ENCODE data around the gene MOB1B.

DNA sequence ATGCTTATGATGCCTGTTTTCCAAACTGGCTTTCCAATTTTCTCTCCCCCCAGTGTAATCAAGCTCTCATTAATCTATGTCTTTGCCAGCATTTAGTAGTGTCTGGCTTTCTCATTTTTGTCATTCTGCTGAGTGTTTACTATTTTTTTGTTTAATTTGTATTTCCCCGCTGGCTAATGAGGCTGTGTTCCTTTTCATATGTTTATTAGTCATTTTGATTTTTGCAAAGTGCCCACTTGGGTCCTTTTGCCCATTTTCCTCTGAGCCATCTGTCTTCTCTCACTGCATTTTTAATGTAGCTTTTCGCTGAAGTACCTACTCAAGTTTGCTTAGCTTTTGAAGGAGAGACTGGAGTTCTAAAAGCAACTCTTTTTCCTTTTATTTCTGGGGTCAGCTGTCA is 106.0 kb downstream of the MOB1B start:
- TF ChIP-seq, protein P1, sequence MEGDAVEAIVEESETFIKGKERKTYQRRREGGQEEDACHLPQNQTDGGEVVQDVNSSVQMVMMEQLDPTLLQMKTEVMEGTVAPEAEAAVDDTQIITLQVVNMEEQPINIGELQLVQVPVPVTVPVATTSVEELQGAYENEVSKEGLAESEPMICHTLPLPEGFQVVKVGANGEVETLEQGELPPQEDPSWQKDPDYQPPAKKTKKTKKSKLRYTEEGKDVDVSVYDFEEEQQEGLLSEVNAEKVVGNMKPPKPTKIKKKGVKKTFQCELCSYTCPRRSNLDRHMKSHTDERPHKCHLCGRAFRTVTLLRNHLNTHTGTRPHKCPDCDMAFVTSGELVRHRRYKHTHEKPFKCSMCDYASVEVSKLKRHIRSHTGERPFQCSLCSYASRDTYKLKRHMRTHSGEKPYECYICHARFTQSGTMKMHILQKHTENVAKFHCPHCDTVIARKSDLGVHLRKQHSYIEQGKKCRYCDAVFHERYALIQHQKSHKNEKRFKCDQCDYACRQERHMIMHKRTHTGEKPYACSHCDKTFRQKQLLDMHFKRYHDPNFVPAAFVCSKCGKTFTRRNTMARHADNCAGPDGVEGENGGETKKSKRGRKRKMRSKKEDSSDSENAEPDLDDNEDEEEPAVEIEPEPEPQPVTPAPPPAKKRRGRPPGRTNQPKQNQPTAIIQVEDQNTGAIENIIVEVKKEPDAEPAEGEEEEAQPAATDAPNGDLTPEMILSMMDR (conservative IDR thresholded peaks at IDR 0.05; ENCODE audit: low read depth in 2 of 2), result no peak
- TF ChIP-seq, protein P2, sequence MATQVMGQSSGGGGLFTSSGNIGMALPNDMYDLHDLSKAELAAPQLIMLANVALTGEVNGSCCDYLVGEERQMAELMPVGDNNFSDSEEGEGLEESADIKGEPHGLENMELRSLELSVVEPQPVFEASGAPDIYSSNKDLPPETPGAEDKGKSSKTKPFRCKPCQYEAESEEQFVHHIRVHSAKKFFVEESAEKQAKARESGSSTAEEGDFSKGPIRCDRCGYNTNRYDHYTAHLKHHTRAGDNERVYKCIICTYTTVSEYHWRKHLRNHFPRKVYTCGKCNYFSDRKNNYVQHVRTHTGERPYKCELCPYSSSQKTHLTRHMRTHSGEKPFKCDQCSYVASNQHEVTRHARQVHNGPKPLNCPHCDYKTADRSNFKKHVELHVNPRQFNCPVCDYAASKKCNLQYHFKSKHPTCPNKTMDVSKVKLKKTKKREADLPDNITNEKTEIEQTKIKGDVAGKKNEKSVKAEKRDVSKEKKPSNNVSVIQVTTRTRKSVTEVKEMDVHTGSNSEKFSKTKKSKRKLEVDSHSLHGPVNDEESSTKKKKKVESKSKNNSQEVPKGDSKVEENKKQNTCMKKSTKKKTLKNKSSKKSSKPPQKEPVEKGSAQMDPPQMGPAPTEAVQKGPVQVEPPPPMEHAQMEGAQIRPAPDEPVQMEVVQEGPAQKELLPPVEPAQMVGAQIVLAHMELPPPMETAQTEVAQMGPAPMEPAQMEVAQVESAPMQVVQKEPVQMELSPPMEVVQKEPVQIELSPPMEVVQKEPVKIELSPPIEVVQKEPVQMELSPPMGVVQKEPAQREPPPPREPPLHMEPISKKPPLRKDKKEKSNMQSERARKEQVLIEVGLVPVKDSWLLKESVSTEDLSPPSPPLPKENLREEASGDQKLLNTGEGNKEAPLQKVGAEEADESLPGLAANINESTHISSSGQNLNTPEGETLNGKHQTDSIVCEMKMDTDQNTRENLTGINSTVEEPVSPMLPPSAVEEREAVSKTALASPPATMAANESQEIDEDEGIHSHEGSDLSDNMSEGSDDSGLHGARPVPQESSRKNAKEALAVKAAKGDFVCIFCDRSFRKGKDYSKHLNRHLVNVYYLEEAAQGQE (IDR thresholded peaks at IDR 0.05; ENCODE audit: unreplicated experiment), result no peak
- TF ChIP-seq POLR2AphosphoS5 (IDR thresholded peaks at IDR 0.05; ENCODE audit: low read depth), result no peak
- no peak for TF ChIP-seq NANOG (IDR thresholded peaks at IDR 0.05; ENCODE audit: borderline replicate concordance)
- no peak for TF ChIP-seq EZH2 (IDR thresholded peaks at IDR 0.05; ENCODE audit: low read depth, unreplicated experiment)
- TF ChIP-seq CREB1 (CRISPR knock-in tag; IDR thresholded peaks at IDR 0.05; ENCODE audit: low read depth), result no peak
- no peak for TF ChIP-seq EZH2phosphoT487 (IDR thresholded peaks at IDR 0.05; ENCODE audit: unreplicated experiment)
- no peak for TF ChIP-seq JUNB (IDR thresholded peaks at IDR 0.05; ENCODE audit: unreplicated experiment)
- TF ChIP-seq STAT1 (IDR thresholded peaks at IDR 0.05; ENCODE audit: unreplicated experiment), result no peak
- TF ChIP-seq, protein P3, sequence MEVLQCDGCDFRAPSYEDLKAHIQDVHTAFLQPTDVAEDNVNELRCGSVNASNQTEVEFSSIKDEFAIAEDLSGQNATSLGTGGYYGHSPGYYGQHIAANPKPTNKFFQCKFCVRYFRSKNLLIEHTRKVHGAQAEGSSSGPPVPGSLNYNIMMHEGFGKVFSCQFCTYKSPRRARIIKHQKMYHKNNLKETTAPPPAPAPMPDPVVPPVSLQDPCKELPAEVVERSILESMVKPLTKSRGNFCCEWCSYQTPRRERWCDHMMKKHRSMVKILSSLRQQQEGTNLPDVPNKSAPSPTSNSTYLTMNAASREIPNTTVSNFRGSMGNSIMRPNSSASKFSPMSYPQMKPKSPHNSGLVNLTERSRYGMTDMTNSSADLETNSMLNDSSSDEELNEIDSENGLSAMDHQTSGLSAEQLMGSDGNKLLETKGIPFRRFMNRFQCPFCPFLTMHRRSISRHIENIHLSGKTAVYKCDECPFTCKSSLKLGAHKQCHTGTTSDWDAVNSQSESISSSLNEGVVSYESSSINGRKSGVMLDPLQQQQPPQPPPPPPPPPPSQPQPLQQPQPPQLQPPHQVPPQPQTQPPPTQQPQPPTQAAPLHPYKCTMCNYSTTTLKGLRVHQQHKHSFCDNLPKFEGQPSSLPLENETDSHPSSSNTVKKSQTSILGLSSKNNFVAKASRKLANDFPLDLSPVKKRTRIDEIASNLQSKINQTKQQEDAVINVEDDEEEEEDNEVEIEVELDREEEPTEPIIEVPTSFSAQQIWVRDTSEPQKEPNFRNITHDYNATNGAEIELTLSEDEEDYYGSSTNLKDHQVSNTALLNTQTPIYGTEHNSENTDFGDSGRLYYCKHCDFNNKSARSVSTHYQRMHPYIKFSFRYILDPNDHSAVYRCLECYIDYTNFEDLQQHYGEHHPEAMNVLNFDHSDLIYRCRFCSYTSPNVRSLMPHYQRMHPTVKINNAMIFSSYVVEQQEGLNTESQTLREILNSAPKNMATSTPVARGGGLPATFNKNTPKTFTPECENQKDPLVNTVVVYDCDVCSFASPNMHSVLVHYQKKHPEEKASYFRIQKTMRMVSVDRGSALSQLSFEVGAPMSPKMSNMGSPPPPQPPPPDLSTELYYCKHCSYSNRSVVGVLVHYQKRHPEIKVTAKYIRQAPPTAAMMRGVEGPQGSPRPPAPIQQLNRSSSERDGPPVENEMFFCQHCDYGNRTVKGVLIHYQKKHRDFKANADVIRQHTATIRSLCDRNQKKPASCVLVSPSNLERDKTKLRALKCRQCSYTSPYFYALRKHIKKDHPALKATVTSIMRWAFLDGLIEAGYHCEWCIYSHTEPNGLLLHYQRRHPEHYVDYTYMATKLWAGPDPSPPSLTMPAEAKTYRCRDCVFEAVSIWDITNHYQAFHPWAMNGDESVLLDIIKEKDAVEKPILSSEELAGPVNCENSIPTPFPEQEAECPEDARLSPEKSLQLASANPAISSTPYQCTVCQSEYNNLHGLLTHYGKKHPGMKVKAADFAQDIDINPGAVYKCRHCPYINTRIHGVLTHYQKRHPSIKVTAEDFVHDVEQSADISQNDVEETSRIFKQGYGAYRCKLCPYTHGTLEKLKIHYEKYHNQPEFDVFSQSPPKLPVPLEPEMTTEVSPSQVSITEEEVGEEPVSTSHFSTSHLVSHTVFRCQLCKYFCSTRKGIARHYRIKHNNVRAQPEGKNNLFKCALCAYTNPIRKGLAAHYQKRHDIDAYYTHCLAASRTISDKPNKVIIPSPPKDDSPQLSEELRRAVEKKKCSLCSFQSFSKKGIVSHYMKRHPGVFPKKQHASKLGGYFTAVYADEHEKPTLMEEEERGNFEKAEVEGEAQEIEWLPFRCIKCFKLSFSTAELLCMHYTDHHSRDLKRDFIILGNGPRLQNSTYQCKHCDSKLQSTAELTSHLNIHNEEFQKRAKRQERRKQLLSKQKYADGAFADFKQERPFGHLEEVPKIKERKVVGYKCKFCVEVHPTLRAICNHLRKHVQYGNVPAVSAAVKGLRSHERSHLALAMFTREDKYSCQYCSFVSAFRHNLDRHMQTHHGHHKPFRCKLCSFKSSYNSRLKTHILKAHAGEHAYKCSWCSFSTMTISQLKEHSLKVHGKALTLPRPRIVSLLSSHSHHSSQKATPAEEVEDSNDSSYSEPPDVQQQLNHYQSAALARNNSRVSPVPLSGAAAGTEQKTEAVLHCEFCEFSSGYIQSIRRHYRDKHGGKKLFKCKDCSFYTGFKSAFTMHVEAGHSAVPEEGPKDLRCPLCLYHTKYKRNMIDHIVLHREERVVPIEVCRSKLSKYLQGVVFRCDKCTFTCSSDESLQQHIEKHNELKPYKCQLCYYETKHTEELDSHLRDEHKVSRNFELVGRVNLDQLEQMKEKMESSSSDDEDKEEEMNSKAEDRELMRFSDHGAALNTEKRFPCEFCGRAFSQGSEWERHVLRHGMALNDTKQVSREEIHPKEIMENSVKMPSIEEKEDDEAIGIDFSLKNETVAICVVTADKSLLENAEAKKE (CRISPR knock-in tag; IDR thresholded peaks at IDR 0.05), result no peak

Data from GM23338 (cell line).